Measurements from ENCODE around the gene S100A1. TPM values are rescaled to one million over a fixed set of nuclear protein-coding genes. Genes with fewer than 3 reads are reported as not detected.
A peak's percentile ranks its signal among the peaks of the same experiment; 100 is the strongest.

Gene S100A1
- total and polyA plus RNA-seq, 8 donors: 5.7 to 64.8 (median 45.5) TPM; not detected in 5

DNA sequence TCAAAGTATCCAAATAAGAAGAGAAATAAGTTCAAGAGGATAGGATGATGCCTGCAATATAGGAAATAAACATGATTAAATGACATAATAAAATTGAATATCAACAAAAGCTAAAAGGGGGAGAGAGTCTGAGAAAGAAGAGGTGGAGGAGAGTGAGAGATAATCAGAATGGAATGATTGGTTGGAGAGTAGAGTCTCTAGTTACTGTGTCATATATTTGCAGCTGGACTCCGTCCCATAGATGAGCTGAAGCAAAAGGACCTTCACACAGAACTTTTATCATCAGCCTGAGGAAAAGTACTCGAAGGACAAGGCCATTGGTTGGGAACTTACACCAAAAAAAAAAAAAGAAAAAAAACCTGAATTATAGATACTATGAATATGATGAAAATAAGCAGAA lies 39.8 kb upstream of the S100A1 start:
- H3K4me1 ChIP-seq: peaks cover 0 to 16% (median 4%) of the 10 kb centered on the region in 4 donors
- H3K36me3 ChIP-seq: no peaks in the 10 kb centered on the region
- no peaks in the 10 kb centered on the region for H3K9me3 ChIP-seq
- H3K4me3 ChIP-seq: no peak overlapping the region
- H3K27ac ChIP-seq: no peak overlapping the region
- 83 to 91% (median 89%) methylated on average over 2 of the region's 2 CpGs for WGBS, 5 donors
- intact Hi-C loops (cut with DNase I; ENCODE audit: low total_unique reads): no loop called here
- DNase-seq: no peak
- TF ChIP-seq EP300 (IDR thresholded peaks at IDR 0.05) (no peak), POLR2A (IDR thresholded peaks at IDR 0.05) (no peak), POLR2AphosphoS5 (IDR thresholded peaks at IDR 0.05) (no peak)
- TF ChIP-seq, protein P1, sequence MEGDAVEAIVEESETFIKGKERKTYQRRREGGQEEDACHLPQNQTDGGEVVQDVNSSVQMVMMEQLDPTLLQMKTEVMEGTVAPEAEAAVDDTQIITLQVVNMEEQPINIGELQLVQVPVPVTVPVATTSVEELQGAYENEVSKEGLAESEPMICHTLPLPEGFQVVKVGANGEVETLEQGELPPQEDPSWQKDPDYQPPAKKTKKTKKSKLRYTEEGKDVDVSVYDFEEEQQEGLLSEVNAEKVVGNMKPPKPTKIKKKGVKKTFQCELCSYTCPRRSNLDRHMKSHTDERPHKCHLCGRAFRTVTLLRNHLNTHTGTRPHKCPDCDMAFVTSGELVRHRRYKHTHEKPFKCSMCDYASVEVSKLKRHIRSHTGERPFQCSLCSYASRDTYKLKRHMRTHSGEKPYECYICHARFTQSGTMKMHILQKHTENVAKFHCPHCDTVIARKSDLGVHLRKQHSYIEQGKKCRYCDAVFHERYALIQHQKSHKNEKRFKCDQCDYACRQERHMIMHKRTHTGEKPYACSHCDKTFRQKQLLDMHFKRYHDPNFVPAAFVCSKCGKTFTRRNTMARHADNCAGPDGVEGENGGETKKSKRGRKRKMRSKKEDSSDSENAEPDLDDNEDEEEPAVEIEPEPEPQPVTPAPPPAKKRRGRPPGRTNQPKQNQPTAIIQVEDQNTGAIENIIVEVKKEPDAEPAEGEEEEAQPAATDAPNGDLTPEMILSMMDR (IDR thresholded peaks at IDR 0.05): no peak
- no peaks in the 10 kb centered on the region for H3K27me3 ChIP-seq

- intact Hi-C loops (cut with DNase I; ENCODE audit: low total_unique reads): no loop called here
- no peaks in the 10 kb centered on the region for H3K36me3 ChIP-seq
- TF ChIP-seq EP300 (IDR thresholded peaks at IDR 0.05) (no peak), POLR2A (IDR thresholded peaks at IDR 0.05) (no peak), POLR2AphosphoS5 (IDR thresholded peaks at IDR 0.05) (no peak)
- TF ChIP-seq, protein P1 (IDR thresholded peaks at IDR 0.05): no peak
- no peaks in the 10 kb centered on the region for H3K27me3 ChIP-seq
- peak in 1 of 2 donors; percentile 18 for DNase-seq
- no peak overlapping the region for H3K4me3 ChIP-seq
- 23 to 44% (median 28%) methylated on average over 4 of the region's 4 CpGs for WGBS, 5 donors
- H3K9me3 ChIP-seq: no peaks in the 10 kb centered on the region
- H3K4me1 ChIP-seq: peaks cover 0 to 16% (median 5%) of the 10 kb centered on the region in 4 donors
- H3K27ac ChIP-seq: no peak overlapping the region
Observed at GRCh38 chr1:153592748-153593147, 35.5 kb upstream of the S100A1 start.

DNA sequence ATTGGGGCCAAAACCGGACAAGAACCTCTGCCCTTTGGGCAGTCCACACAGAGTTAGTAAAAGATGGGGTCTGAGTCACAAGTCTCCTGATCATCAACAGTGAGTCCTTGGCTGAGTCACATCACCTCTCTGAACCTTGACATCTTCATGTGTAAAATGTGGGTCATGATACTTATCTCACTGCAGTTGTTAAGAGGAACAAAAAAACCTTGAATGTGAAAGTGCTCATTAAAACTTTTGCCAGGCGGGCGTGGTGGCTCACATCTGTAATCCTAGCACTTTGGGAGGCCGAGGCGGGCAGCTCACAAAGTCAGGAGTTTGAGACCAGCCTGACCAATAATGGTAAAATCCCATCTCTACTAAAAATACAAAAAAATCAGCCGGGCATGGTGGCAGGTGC lies 31.0 kb upstream of the S100A1 start:
- intact Hi-C loops (cut with DNase I; ENCODE audit: low total_unique reads): no loop called here
- Histone ChIP-seq H3K27ac (no peak overlapping the region), H3K27me3 (no peaks in the 10 kb centered on the region), H3K9me3 (no peaks in the 10 kb centered on the region), H3K36me3 (no peaks in the 10 kb centered on the region), H3K4me1 (peaks cover 0 to 12% (median 5%) of the 10 kb centered on the region in 4 donors), H3K4me3 (no peak overlapping the region)
- no peak for DNase-seq
- TF ChIP-seq EP300 (IDR thresholded peaks at IDR 0.05): no peak
- 79 to 90% (median 88%) methylated on average over 6 of the region's 6 CpGs for WGBS, 5 donors

GRCh38 chr1:153598309-153599172 lies 29.7 kb upstream of the S100A1 start:
- peak overlapping the region in 2 of 5 donors; percentile 11 to 26 for H3K27ac ChIP-seq
- no peak overlapping the region for H3K4me3 ChIP-seq
- no peaks in the 10 kb centered on the region for H3K27me3 ChIP-seq
- DNase-seq: peak in 1 of 2 donors; percentile 80
- H3K36me3 ChIP-seq: no peaks in the 10 kb centered on the region
- no peaks in the 10 kb centered on the region for H3K9me3 ChIP-seq
- no peak for TF ChIP-seq EP300 (IDR thresholded peaks at IDR 0.05)
- TF ChIP-seq, protein P1 (IDR thresholded peaks at IDR 0.05): no peak
- TF ChIP-seq POLR2AphosphoS5 (IDR thresholded peaks at IDR 0.05): no peak
- TF ChIP-seq POLR2A (IDR thresholded peaks at IDR 0.05): no peak
- H3K4me1 ChIP-seq: peaks cover 0 to under 1% (median 0%) of the 10 kb centered on the region in 4 donors
- intact Hi-C loops (cut with DNase I; ENCODE audit: low total_unique reads): no loop called here
- WGBS, 5 donors: 74 to 86% (median 77%) methylated on average over 7 of the region's 7 CpGs

- no peaks in the 10 kb centered on the region for H3K36me3 ChIP-seq
- H3K4me1 ChIP-seq: no peaks in the 10 kb centered on the region
- no peak overlapping the region for H3K4me3 ChIP-seq
- DNase-seq: no peak
- H3K27me3 ChIP-seq: no peaks in the 10 kb centered on the region
- TF ChIP-seq, protein P1 (IDR thresholded peaks at IDR 0.05): no peak
- no peak for TF ChIP-seq POLR2A (IDR thresholded peaks at IDR 0.05)
- TF ChIP-seq EP300 (IDR thresholded peaks at IDR 0.05): no peak
- H3K27ac ChIP-seq: no peak overlapping the region
- intact Hi-C loops (cut with DNase I; ENCODE audit: low total_unique reads): no loop called here
- no peaks in the 10 kb centered on the region for H3K9me3 ChIP-seq
- WGBS, 5 donors: 88 to 93% (median 89%) methylated on average over 7 of the region's 7 CpGs
Observed at GRCh38 chr1:153599847-153600246, 28.4 kb upstream of the S100A1 start.
